HCT116 (cell line): ENCODE measurements around the gene HSPA9.

ENCODE experiments used
- EZH2phosphoT487 ChIP-seq: fragments of 200-600 bp; IDR thresholded peaks from 2 replicates; pipeline ENCODE4 v1.6.1; 2018; ENCODE audit warnings: antibody characterized with exemption, borderline replicate concordance
- JUND ChIP-seq: IDR thresholded peaks from 2 replicates; pipeline ENCODE4 v1.6.1; 2012
- POLR2A ChIP-seq: IDR thresholded peaks from 2 replicates; pipeline ENCODE4 v1.7.0; 2011; ENCODE audit warnings: borderline replicate concordance; ENCODE audit not compliant: insufficient read depth, insufficient read length; ENCODE audit errors: extremely low read depth
- TF ChIP-seq, protein P1 (sequence below), 3 experiments: fragments of 200-600 bp in 1 of 3; sonication (generic) in 1 of 3; IDR thresholded peaks in 2 of 3; conservative IDR thresholded peaks in 1 of 3; 2 replicates each; pipeline ENCODE4 v1.5.1; 2012 to 2017; ENCODE audit warnings: low read depth in 2 of 3, low read length in 2 of 3, antibody characterized with exemption in 1 of 3, borderline replicate concordance in 1 of 3, control low read depth in 1 of 3, mild to moderate bottlenecking in 1 of 3, mixed read lengths in 1 of 3, mixed run types in 1 of 3, moderate library complexity in 1 of 3; ENCODE audit not compliant: insufficient read depth in 1 of 3

DNA sequence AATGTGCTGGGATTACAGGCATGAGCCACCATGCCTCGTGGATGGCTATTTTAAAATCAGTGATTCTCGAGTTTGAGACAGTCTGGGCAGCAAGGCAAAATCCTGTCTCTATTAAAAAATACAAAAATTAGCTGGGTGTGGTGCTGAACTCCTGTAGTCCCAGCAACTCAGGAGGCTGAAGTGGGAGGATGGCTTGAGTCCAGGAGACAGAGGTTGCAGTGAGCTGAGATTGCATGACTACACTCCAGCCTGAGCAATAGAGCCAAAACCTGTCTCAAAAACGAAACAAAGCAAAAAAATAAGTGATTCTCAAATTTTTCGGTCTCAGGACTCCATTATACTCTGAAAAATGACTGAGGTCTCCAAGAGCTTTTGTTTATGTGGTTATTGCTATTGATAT, 47.9 kb upstream of the HSPA9 start:
- TF ChIP-seq POLR2A, result no peak
- TF ChIP-seq, protein P1, sequence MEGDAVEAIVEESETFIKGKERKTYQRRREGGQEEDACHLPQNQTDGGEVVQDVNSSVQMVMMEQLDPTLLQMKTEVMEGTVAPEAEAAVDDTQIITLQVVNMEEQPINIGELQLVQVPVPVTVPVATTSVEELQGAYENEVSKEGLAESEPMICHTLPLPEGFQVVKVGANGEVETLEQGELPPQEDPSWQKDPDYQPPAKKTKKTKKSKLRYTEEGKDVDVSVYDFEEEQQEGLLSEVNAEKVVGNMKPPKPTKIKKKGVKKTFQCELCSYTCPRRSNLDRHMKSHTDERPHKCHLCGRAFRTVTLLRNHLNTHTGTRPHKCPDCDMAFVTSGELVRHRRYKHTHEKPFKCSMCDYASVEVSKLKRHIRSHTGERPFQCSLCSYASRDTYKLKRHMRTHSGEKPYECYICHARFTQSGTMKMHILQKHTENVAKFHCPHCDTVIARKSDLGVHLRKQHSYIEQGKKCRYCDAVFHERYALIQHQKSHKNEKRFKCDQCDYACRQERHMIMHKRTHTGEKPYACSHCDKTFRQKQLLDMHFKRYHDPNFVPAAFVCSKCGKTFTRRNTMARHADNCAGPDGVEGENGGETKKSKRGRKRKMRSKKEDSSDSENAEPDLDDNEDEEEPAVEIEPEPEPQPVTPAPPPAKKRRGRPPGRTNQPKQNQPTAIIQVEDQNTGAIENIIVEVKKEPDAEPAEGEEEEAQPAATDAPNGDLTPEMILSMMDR (IDR thresholded peaks at IDR 0.05 in 2 of 3, conservative IDR thresholded peaks at IDR 0.05 in 1 of 3; ENCODE audit: borderline replicate concordance in 1 of 3, insufficient read depth in 1 of 3, low read depth in 2 of 3, low read length in 2 of 3), result no peak
- TF ChIP-seq EZH2phosphoT487, result no peak
- TF ChIP-seq JUND, result no peak
